CD4-positive, alpha-beta T cell treated with Interleukin-2 at 100 ng/mL for 4 hours (primary cell): ENCODE results near the gene ZFP36L1.
"Not testable (repeated sequence)": the region's sequence is repeated elsewhere in the genome, so short reads cannot be mapped to it uniquely, and the experiment has no call there.

Experiments used
- DNase-seq: peaks from one replicate; pipeline ENCODE4 v3.0.0-alpha.2; 2020; ENCODE audit warnings: low spot score

ZFP36L1 gene

DNA sequence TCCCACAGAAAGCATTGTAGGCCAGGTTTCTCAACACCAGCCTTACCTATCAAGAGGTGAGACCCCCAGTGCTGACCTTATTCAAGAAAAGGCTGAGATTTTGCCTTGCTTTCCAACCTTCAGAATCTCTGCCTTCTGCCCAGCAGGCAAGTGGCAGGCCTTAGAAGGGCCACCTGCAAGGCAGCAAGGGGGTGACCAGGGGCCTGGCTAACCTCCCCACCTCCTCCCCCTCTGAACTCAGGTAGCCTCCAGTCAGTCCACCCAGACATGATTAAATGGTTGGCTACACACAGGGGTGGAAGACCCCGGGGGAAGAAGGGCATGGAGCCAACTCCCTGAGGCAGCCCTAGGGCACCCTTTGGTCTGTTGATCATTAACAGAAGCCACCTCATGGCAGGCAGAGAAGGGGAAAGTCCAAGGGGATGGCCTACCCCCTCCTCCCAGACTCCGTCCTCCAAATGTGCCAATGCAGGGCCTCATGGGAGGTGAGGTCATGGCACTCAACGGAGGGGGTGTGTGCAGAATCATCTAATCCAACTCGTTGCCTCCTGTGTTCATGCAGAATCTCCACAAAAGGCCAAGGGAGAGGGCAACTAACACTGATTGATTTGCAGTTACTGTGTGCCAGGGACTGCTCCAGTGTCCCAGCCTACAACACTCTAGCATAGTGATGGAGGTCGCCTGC, 8.5 kb downstream of the ZFP36L1 start:
- DNase-seq: no peak

DNA sequence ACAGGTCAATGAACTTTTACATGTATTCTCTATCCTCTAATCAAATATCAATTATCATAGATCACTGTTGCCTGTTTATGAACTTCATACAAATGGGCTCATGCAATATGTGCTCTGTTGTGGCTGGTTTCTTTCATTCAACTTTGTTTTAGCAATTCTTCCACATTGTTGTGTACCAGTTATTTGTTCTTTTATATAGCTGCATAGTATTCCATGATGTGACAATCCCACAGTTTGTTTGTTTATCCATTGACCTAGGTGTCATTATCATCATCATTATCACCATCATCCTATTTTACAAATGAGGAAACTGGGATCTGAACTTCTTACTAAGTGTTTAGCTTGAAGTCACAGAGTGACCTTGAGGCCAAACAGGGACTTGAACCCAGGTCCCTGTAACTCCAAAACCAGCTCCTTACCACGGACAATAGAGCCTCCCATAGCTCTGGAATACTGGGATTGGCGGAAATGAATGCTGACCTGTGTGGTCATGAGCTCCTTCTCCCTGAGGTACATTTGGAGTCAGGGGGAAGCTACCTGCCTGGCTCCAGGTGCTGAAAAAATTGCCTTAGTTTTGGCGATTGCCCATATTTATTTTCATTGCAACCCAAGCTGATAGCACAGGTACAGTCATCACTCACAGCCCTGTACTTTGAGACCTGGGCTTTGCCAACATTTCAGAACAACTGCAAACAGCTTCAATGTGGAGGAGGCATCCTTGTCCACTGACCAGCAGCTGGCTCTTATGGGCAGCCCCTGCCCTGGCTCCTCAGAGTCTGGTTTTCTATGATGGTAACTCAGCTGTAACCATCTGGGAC, 9.2 kb downstream of the ZFP36L1 start:
- DNase-seq: no peak

DNA sequence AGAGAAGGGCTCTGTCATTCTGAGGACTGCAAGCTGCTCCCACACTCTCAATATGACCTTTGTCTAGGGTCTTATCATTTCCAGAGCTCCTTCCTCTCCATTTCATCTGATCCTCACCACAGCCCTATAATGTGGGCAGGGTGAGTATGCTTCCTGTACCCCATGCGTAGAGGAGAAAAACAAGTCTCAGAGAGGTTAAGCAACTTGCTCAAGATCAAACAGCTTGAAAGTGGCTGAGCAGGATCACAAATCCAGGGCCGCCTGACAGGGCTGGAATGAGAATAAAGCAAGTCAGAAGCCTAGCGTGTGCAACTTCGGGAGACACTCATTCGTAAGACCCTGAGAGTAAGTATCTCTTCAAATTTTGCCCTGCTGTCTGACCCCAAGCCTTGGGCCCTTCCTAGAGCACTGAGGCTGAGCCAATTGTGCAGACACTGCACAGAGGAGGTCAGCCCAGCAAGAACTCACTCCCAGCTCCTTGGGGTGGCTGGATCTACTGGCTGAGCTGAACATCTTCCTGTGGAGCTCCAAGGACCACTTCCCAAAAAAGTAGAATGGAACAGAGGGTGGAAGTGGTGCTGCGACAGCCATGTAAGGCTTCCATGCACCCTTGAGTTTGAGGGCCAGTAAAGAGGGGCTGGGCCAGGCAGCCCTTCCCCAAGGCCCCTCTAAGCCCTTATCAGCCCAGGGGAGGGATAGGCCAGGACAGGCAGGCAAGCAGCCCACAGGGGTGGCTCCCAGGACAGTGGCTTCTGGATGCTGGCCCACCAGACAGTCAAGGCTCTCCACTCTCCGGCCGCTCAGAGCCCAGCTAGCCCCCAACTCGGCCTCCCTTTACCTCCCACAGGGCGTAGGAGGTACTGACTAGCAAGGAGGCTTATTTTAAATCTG, 10.5 kb downstream of the ZFP36L1 start:
- DNase-seq: peak; percentile 80

DNA sequence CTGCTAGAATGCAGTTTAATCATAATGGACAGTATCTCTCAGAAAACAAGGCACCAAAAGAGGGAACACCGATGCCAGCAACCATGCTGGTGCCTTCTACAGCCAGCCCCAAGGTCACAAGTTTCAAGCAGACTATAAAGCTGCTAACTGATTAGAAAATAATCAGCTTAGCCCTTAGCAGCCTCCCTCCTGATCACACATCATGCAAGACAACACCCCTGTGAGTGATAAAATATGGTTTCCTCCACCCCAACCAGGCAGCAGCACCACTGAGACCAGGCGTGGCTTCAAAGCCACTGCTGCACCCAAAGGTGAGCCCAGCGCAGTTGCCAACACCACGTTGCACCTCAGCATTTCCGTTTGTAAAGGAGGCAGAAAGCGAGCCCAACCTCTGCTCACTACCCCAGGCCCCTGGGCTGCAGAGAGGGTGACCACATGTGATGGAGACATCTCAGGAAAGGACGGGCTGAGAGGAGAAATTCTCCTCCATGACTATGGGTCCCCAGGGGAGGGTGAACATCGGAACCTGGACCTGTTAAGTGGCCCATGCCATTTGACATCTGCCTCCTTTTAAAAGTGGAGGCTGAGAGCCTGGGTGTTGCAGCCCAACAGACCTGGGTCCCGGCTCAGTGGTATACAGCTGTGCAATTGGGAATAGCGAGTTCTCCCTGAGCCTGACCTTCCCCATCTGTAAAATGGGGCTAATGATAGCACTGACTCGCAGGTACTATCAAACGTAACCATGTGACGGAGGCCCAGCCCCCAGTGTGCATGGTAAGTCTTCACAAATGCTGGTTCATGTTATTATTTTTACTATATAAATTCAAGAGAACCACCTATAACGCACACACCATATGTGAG, 11.5 kb downstream of the ZFP36L1 start:
- DNase-seq: peak; percentile 86

DNA sequence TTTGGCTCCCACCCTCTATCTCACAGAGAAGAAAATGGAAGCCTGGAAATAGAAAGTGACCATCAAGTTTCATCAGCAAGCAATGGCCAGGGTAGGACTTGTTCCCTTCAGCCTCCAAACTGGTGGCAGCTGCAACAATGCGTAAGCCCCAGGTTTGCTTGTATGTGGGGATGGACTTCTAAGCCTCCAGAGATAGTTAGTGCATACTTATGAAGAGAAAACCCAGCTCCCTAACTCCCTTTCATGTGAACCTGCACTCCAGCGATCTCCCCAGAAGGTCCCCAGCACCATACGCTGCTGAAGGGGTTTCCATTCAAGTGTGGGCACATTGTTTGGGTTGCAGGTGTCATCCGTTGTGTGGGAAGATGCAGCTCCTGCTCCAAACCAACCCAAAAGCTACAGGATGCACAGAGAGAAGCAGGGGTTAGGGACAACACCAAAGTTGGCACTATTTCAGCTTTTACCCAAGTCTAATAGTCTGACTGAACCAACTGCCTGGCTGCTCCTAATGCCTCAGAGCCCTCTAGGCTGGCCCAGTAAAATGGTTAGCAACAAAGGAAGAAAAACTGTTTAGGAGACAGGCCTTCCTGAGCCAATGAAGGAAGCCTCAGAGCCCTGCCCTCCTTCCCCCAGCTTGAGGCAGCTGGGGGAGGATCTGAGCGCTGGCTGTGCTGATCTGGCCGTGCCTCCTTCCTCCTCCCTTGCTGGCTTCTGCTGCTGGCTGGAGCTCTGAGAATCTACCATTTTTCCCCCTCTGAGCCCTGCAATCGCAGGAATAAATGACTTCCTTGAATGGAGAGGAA, 12.3 kb downstream of the ZFP36L1 start:
- no peak for DNase-seq

DNA sequence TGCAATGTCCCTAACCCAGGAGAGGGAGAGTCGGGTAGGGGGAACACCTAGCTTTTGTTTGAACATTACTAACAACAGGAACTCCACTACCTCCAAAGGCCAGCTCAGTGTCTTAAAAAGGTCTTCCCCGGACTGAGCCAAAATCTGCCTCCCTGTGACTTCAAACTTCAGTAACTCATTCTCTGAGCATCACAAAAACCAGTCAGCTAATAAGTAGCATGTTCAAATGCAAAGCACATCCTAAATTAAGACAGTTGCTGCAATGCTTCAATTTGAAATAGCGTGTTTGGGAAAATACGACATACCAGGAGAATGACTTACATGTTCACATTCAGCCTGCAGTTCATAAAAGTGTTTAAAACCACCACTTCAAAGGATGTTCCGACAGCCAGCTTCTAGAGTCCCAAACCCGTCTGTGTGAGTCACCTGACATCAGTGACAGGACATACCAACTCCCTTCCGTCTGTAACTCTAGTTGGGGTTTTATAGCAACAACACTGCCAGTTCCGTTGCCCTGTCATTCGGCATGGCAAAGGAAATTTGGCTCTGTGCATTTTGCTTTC, 13.0 kb downstream of the ZFP36L1 start:
- DNase-seq: peak; percentile 86

DNA sequence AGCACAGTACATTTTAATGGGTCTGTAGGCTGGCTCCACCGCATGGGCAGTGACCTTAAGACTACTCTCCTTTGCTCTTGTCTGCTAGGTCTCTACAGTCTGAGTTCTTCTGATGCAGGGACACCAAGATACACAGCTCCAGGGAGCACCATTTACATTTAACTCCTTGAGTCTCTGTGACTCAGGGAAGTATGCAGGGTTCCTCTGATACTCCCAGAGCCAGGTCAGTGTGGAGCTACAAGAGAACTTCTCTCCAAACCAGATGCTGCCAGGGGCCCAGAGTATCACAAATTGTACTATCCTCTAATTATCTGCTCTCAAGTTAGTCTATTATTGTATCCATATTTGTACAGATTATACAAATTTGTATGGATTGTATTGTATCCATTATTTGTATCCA, 15.2 kb downstream of the ZFP36L1 start:
- no peak for DNase-seq

DNA sequence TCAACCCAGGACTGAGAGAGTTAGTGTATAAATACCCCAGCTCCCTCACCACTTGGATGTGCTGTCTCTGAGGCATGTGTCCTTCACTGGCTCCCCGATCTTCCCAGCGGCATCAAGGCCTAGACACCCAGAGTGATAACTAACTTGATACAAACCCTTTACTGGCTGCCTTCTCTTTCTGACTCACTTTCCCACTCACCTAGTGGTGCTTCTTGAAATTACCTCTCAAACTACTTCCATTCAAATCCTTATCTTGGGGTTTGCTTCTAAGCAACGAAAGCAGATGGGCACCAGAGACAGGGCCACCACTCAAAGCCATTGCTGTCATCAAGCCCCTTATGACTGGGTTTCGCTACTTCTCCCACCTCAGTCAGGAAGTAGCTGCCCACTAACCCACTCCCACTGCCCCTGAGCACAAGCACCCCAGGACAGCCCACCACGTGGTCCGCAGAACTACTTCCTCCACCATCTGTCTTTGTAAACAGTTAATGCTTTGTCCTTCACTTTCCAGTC, 17.2 kb downstream of the ZFP36L1 start:
- DNase-seq: no peak

DNA sequence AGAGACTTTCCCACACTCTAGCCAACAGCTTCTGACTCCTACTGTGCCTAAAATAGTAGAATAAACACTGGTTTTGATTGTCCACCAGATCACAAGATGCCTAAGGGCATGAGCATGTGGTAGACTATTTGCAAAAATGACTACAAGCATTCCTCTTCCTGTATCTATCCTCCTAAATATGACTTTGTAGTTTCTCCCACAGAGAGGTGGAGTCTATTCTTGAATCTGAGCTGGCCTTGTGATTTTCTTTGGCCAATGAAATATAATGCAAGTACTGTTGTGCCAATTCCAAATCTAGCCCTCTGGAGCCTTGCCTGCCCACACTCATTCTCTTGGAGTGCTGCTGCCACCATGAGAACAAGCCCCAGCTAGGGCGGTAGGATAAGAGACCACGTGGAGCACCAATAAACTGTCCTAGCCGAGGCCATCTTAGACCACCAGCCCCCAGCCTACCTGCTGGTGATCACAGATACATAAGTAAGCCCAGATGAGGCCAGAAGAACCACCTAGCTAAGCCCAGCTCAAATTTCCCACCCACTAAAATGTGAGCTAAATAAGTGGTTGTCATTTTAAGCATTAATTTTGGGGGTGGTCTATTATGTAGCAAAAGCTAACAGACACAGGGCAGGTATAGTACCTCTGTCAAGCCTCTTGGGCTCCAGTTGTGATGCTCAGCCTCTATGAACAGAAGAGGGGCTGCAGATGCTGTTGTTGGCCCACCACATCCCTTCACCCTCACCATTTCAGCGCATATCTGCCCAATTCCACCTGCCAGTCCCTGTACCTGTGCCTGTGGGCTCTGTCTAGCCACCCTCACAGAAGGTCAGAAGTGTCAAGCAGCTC, 17.9 kb downstream of the ZFP36L1 start:
- no peak for DNase-seq

DNA sequence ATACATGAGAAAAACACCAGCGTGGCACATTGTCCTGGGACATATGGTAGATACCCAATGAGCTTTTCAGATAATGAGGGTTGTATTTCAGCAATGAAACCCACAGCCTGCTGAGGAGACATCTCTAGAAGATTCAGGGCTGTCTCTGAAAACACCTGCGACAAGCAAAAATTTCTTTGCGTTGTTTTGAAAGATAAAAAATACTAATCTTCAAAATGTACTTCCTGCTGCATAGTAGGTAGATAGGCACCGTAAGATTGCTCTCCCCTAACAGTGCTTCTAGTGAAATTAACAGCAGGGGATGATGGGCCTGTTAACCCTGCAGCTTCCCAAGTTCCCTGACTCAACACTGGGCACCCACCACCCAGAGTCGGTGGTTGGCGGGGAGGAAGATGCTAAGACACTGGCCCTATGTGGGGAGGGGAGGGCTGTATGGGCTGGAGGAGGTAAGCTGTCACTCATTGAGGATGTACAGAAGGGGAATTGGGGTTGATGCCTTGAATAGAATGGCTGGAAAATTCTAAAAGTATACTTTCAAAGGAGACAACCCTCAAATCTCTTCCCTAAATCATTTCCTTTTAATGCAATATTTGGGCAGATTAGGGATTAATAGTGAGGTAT, 20.0 kb downstream of the ZFP36L1 start:
- DNase-seq: no peak

DNA sequence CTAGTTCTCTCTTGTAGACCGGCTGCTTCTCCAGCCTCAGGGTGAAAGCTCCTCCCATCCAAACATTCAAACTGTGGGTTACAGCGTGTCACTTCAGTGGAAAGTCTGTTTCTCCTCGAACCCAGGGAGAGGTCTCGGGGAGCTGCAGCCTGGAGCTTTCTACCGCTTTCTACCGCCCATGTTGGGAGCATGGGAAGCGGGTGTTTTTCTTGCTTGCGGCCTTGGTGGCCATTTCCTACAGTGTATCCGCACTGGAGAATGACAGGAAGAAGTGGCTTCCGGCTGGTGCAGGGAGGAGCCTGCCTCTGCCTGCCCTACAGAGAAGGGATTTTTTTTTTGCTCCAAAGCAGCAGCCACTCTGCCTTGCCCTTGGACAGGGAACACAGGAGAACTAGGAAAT, 21.2 kb downstream of the ZFP36L1 start:
- DNase-seq: no peak

DNA sequence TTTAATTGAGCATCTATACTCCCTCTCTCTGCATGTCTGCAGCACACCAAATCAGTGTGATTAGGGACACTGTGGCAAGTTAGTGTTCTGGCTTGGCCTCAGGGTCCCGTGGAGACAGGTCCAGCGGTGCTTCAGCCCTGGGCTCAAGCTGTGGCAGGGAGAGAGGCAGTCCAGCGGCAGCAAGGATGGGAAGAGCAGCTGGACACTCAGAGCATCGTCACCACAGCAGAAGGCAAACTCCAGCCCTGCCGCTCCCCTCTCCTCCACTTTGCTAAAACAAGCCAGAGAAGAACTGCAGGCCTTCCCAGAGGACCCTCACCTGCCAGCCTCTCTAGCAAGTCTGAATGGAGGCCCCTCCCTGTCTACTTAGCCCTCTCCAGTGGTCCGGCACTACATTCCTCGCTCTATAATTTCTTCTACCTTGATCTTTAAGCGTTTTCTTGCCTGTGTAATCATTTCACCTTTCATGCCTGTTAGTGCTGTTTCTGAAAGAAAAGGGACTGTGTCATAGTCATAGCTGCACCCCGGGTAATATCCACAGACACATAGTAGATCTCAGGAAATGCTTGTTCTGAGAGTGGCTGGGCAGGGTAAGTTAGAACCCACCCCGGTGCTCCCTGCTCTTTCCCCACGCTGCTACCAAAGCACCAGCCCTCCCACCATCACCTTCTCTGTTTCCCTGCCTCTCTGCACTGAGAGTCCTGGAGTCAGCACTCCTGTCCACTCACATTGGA, 22.1 kb downstream of the ZFP36L1 start:
- no peak for DNase-seq

DNA sequence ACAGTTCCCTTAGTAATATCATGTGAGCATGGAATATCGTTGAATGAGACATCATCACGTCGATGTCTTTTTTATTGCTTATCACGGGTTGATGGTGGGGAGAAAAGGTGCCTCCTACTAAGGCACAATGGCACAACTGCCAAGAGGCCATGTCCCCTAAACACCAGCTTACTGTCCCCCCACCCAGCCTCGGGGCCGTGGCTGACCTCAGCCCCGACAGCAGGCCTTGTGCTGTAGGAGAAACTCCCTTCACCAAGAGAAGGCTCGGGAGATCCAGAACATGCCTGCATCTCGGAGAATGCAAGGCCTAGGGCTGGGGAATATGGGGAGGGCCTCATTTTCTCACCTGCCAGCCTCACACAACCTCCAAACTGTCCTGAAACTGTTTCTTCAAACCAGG, 22.8 kb downstream of the ZFP36L1 start:
- DNase-seq: no peak

DNA sequence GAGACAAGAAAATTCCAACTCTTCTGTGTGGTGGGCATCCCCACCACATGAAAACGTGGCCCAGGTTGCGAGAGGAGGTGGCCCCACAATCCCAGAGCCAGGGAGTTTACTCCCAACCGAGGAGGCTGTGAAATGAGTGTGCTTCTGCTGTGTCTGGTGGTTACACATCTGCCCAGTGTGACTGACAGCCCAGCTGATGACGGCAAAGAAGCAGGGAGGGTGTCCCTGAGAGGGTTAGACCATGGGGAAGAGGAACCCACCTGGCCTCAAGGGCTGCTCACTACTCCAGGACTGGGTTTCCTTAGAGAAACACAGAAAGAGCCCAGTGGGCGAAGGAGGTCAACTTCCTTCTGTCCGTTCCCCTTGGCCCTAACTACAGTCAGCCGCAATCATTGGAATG, 24.6 kb downstream of the ZFP36L1 start:
- DNase-seq: no peak

DNA sequence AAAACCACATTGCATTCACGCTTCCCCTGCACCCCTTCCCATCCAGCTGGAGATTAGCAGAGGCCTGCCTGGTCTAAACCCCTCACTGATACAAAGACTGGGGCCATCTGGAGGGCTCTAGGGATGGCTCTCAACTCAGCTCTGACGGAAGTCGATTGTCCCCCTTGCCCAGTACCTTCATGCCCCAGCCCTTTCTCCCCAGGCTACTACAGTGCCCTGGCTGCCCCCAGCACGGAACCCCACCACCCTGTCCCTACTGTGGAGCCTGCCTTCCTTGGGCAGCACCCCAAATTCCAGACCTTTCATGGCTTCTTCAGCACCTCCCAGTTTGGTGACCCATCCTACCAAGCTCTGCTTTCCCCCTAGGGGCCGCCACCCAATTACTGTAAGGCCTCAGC, 25.6 kb downstream of the ZFP36L1 start:
- DNase-seq: no peak

DNA sequence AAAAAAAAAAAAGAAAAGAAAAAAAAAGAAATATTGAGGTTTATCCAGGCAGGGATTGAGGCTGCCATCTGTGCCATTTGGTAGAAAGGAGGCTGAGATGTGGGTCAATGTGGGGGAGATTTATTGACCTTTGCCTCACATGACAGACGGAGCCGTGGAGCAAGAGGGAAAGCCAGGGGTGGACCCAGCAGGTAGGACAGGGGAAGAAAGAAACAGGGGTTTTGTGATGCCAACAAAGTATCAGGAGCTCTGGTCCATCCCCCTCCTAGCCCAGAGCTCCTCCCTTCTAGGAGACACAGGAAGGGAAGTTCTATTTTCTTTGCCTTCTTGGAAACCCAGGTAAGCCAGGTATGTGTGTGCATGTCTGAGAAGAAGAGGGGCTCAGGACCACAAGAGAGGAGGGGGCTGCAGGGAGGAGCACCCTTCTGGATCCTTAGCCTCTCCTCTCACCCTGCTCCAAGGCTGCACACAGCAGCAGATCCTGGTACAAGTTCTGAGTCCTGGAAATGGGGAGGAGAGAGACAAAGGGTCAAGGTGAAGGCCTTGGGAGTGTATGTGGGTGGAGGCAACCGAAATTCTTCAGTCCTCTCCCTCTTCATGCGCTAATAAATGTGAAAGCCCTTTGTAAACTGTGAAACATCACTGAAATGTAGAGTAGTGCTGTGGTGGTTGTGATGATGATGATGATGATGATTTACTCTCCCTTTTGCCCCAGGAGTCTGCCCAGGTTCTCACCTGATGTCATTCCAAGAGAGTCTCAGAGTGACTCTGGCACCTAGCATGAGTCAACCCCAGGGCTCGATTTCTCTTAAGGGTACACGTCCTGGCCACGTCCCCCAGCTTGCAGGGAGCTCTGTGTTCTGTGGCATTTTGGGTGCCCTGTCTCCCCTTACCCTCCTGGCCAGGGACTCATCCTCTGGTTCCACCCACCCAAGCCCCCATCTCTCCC, 26.3 kb downstream of the ZFP36L1 start:
- no peak for DNase-seq

DNA sequence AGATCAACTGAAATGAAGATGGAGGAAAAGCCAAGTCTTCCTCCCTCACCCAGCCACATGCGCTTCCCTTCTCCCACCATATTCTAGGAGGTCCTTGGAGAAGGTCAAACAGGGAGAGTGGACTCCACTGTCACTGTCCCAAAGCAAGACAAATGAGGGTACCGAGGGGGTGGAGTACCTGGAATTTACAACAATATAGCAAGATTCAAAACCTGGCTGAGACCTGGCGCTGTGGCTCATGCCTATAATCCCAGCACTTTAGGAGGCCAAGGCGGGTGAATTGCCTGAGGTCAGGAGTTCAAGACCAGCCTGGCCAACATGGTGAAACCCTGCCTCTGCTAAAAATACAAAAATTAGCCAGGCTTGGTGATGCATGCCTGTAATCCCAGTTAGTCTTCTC, 29.0 kb downstream of the ZFP36L1 start:
- not testable (repeated sequence) for DNase-seq
